ENCODE measurements around the gene FLRT2.

The FLRT2 gene

GRCh38 chr14:85533023-85533860 is 3.3 kb downstream of the FLRT2 start:
- no peak for DNase-seq (ENCODE audit: low spot score in 2 of 2)
- H3K27me3 Mint-ChIP-seq: peaks cover 62% of the 10 kb centered on the region
- no peak overlapping the region for H3K4me3 Mint-ChIP-seq
- H3K9me3 Mint-ChIP-seq: no peaks in the 10 kb centered on the region
- no peak overlapping the region for H3K27ac Mint-ChIP-seq (ENCODE audit: low read depth)
- no peaks in the 10 kb centered on the region for H3K4me1 Mint-ChIP-seq
- no peak for ATAC-seq (replicated peaks; ENCODE audit: extremely low read depth, poor library complexity, severe bottlenecking)
- H3K36me3 Mint-ChIP-seq (ENCODE audit: insufficient read depth): peaks cover 1% of the 10 kb centered on the region

- Mint-ChIP-seq H3K9me3 (no peaks in the 10 kb centered on the region), H3K27ac (ENCODE audit: low read depth) (no peak overlapping the region), H3K4me1 (no peaks in the 10 kb centered on the region), H3K27me3 (peaks cover 58% of the 10 kb centered on the region), H3K4me3 (no peak overlapping the region), H3K36me3 (ENCODE audit: insufficient read depth) (peaks cover 1% of the 10 kb centered on the region)
- DNase-seq (ENCODE audit: low spot score in 2 of 2) (no peak), ATAC-seq (replicated peaks; ENCODE audit: extremely low read depth, poor library complexity, severe bottlenecking) (no peak)
These were observed 3.9 kb downstream of the FLRT2 start for GRCh38 chr14:85533861-85534291.

DNA sequence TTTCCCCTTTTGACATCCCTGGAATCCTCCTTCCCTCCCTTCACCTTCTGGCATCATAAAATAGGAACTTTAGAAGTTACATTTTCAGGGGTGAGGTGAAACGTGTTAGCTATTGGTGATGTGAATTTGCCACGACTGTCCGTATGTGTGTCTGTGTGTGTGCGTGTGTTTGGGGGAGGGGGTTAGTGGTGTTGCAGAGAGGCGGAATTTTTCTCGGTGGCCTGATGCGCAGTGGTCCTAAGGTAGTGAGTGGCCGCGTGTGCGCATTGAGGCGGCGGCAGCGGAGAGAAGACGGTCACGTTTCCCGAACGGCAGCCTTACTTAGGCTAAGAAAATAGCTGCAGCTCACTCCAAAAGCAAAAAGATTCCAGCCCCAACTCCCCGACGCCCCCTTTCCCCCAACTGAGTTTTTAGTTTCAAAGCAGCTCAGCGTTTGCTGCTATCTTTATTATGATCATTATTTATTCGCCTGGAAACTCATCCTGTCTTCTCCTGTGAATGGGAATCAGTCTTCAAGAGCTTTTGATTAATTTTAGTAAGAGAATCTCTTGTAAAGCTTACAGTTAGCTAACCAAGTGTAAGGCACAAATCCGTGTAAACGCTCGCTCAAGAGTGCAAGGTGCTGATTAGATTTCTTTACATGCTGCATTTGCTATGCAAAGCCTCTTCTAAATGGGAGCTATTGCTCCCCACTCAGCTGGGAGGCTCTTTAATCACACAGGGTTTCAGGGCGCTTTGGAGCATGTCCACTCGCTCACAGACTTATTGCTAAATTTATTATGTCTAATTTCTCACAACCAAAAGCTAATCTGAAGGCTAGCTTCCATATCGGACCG is 4.7 kb downstream of the FLRT2 start:
- Mint-ChIP-seq H3K9me3 (no peaks in the 10 kb centered on the region), H3K4me3 (no peak overlapping the region), H3K27me3 (peaks cover 50% of the 10 kb centered on the region), H3K36me3 (ENCODE audit: insufficient read depth) (peaks cover 1% of the 10 kb centered on the region), H3K27ac (ENCODE audit: low read depth) (no peak overlapping the region), H3K4me1 (no peaks in the 10 kb centered on the region)
- DNase-seq (ENCODE audit: low spot score in 2 of 2) (no peak), ATAC-seq (replicated peaks; ENCODE audit: extremely low read depth, poor library complexity, severe bottlenecking) (no peak)

DNA sequence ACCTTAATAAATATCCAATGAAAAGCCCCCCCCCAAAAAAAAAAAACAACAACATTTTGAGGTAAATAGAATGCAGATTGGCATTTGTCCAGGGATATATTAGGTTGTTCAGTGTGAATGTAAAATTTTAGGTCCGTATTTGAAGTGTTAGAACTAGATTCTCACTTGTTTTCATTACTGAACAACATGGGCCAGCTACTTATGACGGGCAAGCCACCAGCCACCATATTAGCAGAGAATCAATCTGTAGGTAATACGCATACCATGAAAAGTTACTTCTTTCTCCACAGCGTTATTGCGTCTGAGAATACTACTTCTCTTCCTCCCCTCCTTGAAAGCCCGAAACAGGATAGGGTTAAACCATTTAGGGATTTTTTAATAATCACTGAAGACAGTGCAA is 5.4 kb downstream of the FLRT2 start:
- H3K9me3 Mint-ChIP-seq: no peaks in the 10 kb centered on the region
- peaks cover 44% of the 10 kb centered on the region for H3K27me3 Mint-ChIP-seq
- ATAC-seq (replicated peaks; ENCODE audit: extremely low read depth, poor library complexity, severe bottlenecking) (no peak), DNase-seq (ENCODE audit: low spot score in 2 of 2) (no peak)
- no peaks in the 10 kb centered on the region for H3K4me1 Mint-ChIP-seq
- H3K4me3 Mint-ChIP-seq: no peak overlapping the region
- no peak overlapping the region for H3K27ac Mint-ChIP-seq (ENCODE audit: low read depth)
- H3K36me3 Mint-ChIP-seq (ENCODE audit: insufficient read depth): peaks cover 1% of the 10 kb centered on the region

DNA sequence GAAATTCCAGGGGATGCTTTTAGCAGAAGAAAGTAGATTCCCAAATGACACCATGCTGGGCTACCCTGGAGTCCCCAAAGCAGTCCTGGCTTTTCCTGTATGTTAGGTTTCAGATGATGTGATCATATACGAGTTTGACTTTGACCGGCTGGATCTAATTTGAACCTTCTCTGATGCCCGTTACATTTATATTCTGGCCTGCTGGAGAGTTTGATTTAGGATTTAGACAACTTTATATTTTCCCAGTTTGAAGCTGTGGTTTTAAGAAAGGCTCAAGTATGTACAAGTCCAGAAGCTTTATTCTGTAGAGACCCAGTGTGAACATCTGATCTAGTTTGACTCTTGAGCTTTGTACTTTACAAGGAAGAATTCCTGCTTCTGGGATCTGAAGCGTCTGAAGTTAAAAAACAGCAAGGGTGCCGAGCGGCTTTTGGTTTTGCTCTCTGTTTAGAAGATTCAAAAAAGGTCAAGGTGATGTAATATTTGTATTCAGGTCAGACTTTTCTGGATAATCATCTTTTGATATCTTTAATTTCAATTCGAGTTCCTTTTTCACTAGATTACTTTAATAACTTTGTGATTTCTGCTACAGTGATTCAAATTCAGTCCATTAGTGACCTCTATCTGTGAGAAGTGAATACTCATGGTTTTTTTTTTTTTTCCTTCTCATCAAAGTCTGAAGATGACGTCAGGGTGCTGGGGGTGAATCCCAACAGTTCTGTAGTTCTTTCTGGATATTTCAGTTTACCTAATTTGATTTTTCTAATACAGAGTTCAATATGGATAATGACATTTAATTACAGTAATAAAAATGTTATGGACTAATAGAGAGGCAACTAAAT is 6.3 kb downstream of the FLRT2 start:
- H3K9me3 Mint-ChIP-seq: no peaks in the 10 kb centered on the region
- peaks cover 1% of the 10 kb centered on the region for H3K36me3 Mint-ChIP-seq (ENCODE audit: insufficient read depth)
- H3K4me1 Mint-ChIP-seq: no peaks in the 10 kb centered on the region
- ATAC-seq (replicated peaks; ENCODE audit: extremely low read depth, poor library complexity, severe bottlenecking) (no peak), DNase-seq (ENCODE audit: low spot score in 2 of 2) (no peak)
- H3K4me3 Mint-ChIP-seq: no peak overlapping the region
- H3K27ac Mint-ChIP-seq (ENCODE audit: low read depth): no peak overlapping the region
- H3K27me3 Mint-ChIP-seq: peaks cover 35% of the 10 kb centered on the region

GRCh38 chr14:85536833-85537190 is 6.9 kb downstream of the FLRT2 start:
- no peaks in the 10 kb centered on the region for H3K4me1 Mint-ChIP-seq
- no peak for DNase-seq (ENCODE audit: low spot score in 2 of 2)

DNA sequence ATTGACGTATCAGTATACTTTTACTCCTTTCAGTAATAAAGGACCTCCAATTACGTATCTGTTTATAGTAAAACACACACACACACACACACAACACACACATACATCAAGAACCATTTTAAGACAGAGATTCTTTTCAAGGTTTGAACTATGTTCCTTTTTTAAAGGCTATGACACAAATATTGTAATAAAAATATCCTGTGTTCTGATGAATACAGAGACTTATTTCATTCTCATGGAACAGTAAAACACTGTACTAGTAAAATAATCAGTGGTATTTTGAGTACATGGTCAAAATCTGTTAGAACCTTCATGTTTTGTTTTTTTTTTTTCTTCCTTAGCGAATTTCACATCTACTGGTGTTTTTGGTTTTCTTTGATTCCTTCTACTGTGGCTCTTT is 7.6 kb downstream of the FLRT2 start:
- H3K4me1 Mint-ChIP-seq: no peaks in the 10 kb centered on the region
- H3K27me3 Mint-ChIP-seq: peaks cover 22% of the 10 kb centered on the region
- no peak overlapping the region for H3K27ac Mint-ChIP-seq (ENCODE audit: low read depth)
- no peak overlapping the region for H3K4me3 Mint-ChIP-seq
- no peaks in the 10 kb centered on the region for H3K9me3 Mint-ChIP-seq
- H3K36me3 Mint-ChIP-seq (ENCODE audit: insufficient read depth): no peaks in the 10 kb centered on the region
- ATAC-seq (replicated peaks; ENCODE audit: extremely low read depth, poor library complexity, severe bottlenecking): no peak
- DNase-seq (ENCODE audit: low spot score in 2 of 2): no peak

More at GRCh38 chr14:85536833-85537190, 6.9 kb downstream of the FLRT2 start:
- ATAC-seq (replicated peaks; ENCODE audit: extremely low read depth, poor library complexity, severe bottlenecking): no peak
- Mint-ChIP-seq H3K9me3 (no peaks in the 10 kb centered on the region), H3K4me3 (no peak overlapping the region), H3K27ac (ENCODE audit: low read depth) (no peak overlapping the region), H3K36me3 (ENCODE audit: insufficient read depth) (peaks cover 1% of the 10 kb centered on the region), H3K27me3 (peaks cover 29% of the 10 kb centered on the region)

- Mint-ChIP-seq H3K27ac (ENCODE audit: low read depth) (no peak overlapping the region), H3K4me1 (no peaks in the 10 kb centered on the region), H3K9me3 (peaks cover 3% of the 10 kb centered on the region), H3K36me3 (ENCODE audit: insufficient read depth) (no peaks in the 10 kb centered on the region), H3K27me3 (peaks cover 15% of the 10 kb centered on the region), H3K4me3 (no peak overlapping the region)
- no peak for DNase-seq (ENCODE audit: low spot score in 2 of 2)
- ATAC-seq (replicated peaks; ENCODE audit: extremely low read depth, poor library complexity, severe bottlenecking): no peak
These were observed 8.7 kb downstream of the FLRT2 start for GRCh38 chr14:85538636-85539035.

DNA sequence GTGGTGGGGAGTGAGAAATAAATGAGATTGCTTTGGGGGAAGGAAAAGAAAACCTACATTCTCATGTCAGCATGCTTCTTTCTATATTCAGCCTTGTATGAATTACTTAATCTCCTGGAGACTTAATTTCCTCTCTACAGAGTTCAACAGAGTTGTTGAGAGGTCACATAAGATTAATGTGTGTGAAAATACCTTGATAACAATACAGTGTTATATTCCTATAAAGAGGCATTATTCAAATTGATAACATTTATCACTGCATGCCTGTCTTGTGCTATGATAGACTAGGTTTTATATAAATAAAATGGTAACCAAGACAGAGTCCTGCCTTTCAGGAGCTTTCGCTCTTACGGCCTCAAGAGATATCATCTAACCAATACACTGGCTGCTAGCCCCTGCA is 9.6 kb downstream of the FLRT2 start:
- no peak for DNase-seq (ENCODE audit: low spot score in 2 of 2)
- Mint-ChIP-seq H3K9me3 (peaks cover 7% of the 10 kb centered on the region), H3K27ac (ENCODE audit: low read depth) (no peak overlapping the region), H3K36me3 (ENCODE audit: insufficient read depth) (no peaks in the 10 kb centered on the region), H3K27me3 (peaks cover 8% of the 10 kb centered on the region), H3K4me3 (no peak overlapping the region), H3K4me1 (no peaks in the 10 kb centered on the region)
- ATAC-seq (replicated peaks; ENCODE audit: extremely low read depth, poor library complexity, severe bottlenecking): no peak

- H3K27me3 Mint-ChIP-seq: no peaks in the 10 kb centered on the region
- ATAC-seq (replicated peaks; ENCODE audit: extremely low read depth, poor library complexity, severe bottlenecking): no peak
- H3K27ac Mint-ChIP-seq (ENCODE audit: low read depth): no peak overlapping the region
- peaks cover 13% of the 10 kb centered on the region for H3K9me3 Mint-ChIP-seq
- H3K4me3 Mint-ChIP-seq: no peak overlapping the region
- H3K4me1 Mint-ChIP-seq: no peaks in the 10 kb centered on the region
- DNase-seq (ENCODE audit: low spot score in 2 of 2): no peak
- H3K36me3 Mint-ChIP-seq (ENCODE audit: insufficient read depth): no peaks in the 10 kb centered on the region
These were observed 12.7 kb downstream of the FLRT2 start for GRCh38 chr14:85542623-85543022.

DNA sequence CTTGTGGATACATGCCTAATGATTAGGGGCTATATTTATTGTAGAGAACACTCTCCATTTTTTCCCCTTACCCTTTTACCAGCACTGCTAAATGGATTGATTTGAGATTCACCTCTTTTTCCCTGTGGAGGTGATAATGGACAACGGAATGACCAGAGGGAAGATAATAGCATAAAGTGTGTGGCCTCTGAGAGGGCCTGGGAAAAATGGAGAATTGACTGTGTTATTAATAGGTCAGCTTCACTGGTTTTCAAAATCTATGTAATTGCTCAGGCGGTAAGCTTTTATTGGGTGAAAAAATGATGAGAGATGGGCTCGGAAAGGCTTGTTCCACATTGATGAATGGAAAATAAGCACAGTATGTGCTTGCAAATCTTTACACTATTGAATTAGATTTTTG is 15.8 kb downstream of the FLRT2 start:
- no peak for DNase-seq (ENCODE audit: low spot score in 2 of 2)
- Mint-ChIP-seq H3K4me1 (no peaks in the 10 kb centered on the region), H3K36me3 (ENCODE audit: insufficient read depth) (no peaks in the 10 kb centered on the region), H3K27me3 (no peaks in the 10 kb centered on the region), H3K4me3 (no peak overlapping the region), H3K9me3 (peaks cover 13% of the 10 kb centered on the region), H3K27ac (ENCODE audit: low read depth) (no peak overlapping the region)
- ATAC-seq (replicated peaks; ENCODE audit: extremely low read depth, poor library complexity, severe bottlenecking): no peak

DNA sequence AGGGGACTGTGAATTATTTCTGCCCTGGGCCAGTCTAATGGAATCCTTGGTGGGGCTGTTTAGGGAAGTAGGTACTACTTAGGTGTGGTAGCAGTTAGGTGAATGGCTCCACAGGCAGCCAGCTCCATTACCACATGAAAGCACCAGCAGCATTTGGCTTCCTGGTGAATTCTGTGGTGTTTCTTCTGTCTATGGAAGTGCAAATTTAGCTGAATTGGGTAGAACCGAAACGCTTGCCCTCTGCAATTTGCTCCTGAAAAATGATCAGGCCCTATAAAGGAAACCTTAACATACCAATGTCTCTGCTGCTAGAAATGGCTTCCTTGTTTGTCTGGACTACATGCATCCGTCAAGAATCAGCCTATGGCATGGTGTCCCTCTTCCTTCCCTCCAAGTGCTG is 16.4 kb downstream of the FLRT2 start:
- DNase-seq (ENCODE audit: low spot score in 2 of 2) (no peak), ATAC-seq (replicated peaks; ENCODE audit: extremely low read depth, poor library complexity, severe bottlenecking) (no peak)
- no peaks in the 10 kb centered on the region for H3K27me3 Mint-ChIP-seq
- H3K9me3 Mint-ChIP-seq: peaks cover 13% of the 10 kb centered on the region
- H3K4me1 Mint-ChIP-seq: no peaks in the 10 kb centered on the region
- H3K4me3 Mint-ChIP-seq: no peak overlapping the region
- H3K36me3 Mint-ChIP-seq (ENCODE audit: insufficient read depth): no peaks in the 10 kb centered on the region
- H3K27ac Mint-ChIP-seq (ENCODE audit: low read depth): no peak overlapping the region
